ENCODE results near the gene PHF19. TPM values are rescaled to one million over a fixed set of nuclear protein-coding genes. Genes with fewer than 3 reads are reported as not detected.
A peak's percentile ranks its signal among the peaks of the same experiment; 100 is the strongest.

PHF19 gene
- total RNA-seq, result 100 to 1,000 TPM; 166 to 222 TPM

DNA sequence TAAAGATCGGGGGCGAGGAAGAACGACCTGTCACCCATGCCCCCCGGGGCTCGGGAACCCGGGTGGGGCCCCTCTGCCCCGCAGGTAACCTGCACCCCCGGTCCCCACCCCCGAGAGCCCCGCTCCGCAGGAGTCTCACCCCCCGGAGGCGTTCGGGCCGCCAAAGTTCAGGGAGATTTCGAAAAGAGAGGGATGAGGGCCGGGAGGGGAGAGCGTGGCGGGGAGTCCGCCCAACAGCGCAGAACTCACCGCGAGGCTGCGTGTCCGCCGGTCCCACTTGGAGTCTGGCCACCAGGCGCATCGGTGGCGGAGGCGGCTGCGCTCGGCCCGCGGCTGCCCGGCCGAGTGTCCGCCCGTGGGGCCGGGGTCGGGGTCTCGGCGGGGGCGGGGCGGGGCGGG is at the start of gene PHF19:
TSS of gene PHF19 (minus strand) at position 347 of the 399 bp plus-strand sequence. CDS start 2,447 bp downstream, outside the sequence.
- H3K27ac Mint-ChIP-seq, result peak within 1 kb of the TSS; percentile 84
- ATAC-seq (replicated peaks in 1 of 2) (peak; percentile 40 to 49), DNase-seq (peak; percentile 63 to 65)
- H3K27me3 Mint-ChIP-seq (ENCODE audit: low read depth), result no peaks in the 10 kb centered on the region
- H3K9me3 Mint-ChIP-seq, result no peaks in the 10 kb centered on the region
- peaks cover 15 to 39% of the 10 kb centered on the region in 2 donors for H3K36me3 Mint-ChIP-seq (ENCODE audit: insufficient read depth in 2 of 2)
- H3K4me1 Mint-ChIP-seq (ENCODE audit: low read depth), result peaks cover 86% of the 10 kb centered on the region
- H3K4me3 Mint-ChIP-seq, result peak within 1 kb of the TSS; percentile 89 to 94

DNA sequence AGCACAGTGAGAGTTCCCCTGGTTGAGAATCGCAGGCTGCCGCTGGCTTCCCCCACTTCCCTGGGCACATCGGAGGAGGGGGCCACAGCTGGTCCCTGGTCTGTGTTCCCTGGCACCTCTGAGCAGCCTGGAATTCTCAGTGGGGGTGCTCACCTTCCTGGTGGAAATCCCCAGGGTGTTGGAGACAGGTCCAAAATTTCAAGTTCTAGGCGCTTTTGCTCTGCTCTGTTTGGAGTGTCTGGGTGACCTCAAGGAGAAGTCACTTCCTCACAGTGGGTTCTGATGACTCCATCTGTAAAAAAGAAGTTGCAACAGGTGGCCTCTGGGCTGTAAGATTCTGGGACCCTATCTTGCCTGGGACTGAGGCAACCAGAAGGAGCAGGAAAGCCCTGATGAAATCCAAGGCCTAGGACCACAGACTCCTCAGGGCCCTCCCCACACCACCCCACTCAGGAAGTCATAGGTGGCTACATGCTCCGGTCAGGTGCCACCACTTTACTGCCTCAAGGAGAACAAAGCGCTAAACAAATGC is 49.5 kb upstream of the PHF19 start, which contains the start of gene TRAF1:
TSS of gene TRAF1 (minus strand) at position 400 of the 532 bp plus-strand sequence. CDS start 721 bp downstream, outside the sequence.
- Mint-ChIP-seq H3K27ac (peak within 1 kb of the TSS; percentile 92), H3K4me1 (ENCODE audit: low read depth) (peaks cover 84% of the 10 kb centered on the region), H3K27me3 (ENCODE audit: low read depth) (no peaks in the 10 kb centered on the region), H3K4me3 (peak within 1 kb of the TSS; percentile 85 to 90), H3K9me3 (no peaks in the 10 kb centered on the region), H3K36me3 (ENCODE audit: insufficient read depth in 2 of 2) (peaks cover 33 to 46% of the 10 kb centered on the region in 2 donors)
- ATAC-seq (replicated peaks in 1 of 2) (peak; percentile 40 to 47), DNase-seq (peak; percentile 55)

GRCh38 chr9:120925535-120926396 is 48.8 kb upstream of the PHF19 start:
- peaks cover 84% of the 10 kb centered on the region for H3K4me1 Mint-ChIP-seq (ENCODE audit: low read depth)
- ATAC-seq (replicated peaks in 1 of 2) (peak; percentile 73 to 77), DNase-seq (peak; percentile 87 to 90)

DNA sequence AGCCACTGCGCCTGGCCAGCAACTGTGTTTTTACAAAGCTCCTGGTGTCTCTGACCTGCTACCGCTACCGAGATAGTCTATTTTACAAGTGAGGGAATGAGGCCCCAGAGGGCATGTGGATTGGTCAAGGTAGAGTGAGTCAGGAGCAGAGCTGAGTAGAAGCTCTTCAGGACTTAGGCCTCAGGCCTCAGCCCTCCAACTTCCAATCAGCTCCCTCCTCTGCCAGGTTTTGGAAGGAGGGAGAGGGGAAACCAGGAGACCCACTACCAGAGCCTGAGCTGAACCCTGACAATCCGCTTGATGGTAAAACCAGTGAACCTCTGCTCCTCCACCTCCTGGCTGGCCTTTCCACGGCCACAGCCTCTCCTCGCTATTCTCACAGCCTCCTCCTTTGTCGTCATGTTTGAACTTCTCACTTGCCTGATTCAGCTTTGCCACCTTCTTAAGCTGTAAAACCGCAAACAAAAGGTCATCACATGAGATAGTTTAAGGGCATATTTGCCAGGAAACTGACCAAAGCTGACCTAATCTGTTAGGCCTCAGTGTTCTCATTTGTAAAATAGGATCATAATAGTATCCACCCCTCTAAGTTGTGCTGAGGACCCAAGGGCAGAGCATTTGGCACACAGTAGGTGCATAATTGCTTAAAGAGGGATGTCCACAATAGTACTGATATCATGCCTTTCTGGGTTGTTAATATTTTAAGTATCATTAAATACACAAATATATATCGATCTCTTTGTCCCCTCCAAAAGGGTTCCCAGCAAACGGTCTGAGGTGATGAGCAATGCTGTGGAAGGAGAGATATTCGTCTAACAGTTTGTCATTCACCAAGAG is 47.9 kb upstream of the PHF19 start:
- ATAC-seq (replicated peaks in 1 of 2) (no peak), DNase-seq (peak in 1 of 2 donors; percentile 47)
- Mint-ChIP-seq H3K36me3 (ENCODE audit: insufficient read depth in 2 of 2) (peaks cover 41 to 53% of the 10 kb centered on the region in 2 donors), H3K4me3 (peak overlapping the region; percentile 85 to 90), H3K4me1 (ENCODE audit: low read depth) (peaks cover 84% of the 10 kb centered on the region), H3K27me3 (ENCODE audit: low read depth) (no peaks in the 10 kb centered on the region), H3K27ac (peak overlapping the region; percentile 92), H3K9me3 (no peaks in the 10 kb centered on the region)

More at GRCh38 chr9:120925535-120926396, 48.8 kb upstream of the PHF19 start:
- peaks cover 34 to 51% of the 10 kb centered on the region in 2 donors for H3K36me3 Mint-ChIP-seq (ENCODE audit: insufficient read depth in 2 of 2)
- H3K4me3 Mint-ChIP-seq, result peak overlapping the region; percentile 85 to 90
- H3K9me3 Mint-ChIP-seq, result no peaks in the 10 kb centered on the region
- no peaks in the 10 kb centered on the region for H3K27me3 Mint-ChIP-seq (ENCODE audit: low read depth)
- peak overlapping the region; percentile 92 for H3K27ac Mint-ChIP-seq

DNA sequence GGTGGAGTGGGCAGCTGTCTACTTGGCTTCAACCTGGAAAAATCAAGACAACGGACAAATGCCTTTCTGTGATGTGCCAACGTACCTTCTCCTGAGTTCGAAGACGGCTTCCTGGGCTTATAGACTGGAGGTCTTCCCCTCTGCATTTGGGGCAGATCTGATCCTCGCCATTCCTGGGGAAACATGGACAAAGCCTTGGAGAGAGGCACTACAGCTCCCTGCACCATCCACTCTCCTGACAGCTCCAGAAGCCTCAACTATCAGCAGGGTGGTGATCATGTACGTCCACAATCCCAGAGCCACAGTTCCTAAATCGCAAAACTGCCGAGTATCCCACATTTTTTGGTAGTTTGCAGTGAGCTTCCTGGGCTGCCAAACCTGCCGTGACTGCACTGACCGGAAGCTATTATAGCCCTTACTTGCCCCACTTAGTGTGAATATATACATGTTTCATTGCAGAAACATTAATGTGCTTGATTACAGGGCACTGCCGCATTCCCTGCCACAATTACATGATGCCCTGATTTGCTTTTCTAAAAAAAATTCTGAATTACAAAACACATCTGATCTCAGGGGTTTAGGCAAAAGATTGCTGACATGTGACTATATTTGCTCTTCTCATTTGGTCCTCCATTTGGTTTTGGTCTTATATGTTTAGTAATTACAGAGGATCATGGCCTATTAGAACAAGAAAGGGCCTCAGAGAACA is 46.8 kb upstream of the PHF19 start:
- Mint-ChIP-seq H3K27me3 (ENCODE audit: low read depth) (no peaks in the 10 kb centered on the region), H3K36me3 (ENCODE audit: insufficient read depth in 2 of 2) (peaks cover 47 to 62% of the 10 kb centered on the region in 2 donors), H3K27ac (peak overlapping the region; percentile 92), H3K4me1 (ENCODE audit: low read depth) (peaks cover 88% of the 10 kb centered on the region), H3K9me3 (no peaks in the 10 kb centered on the region), H3K4me3 (peak overlapping the region; percentile 85 to 90)
- DNase-seq, result no peak
- ATAC-seq (replicated peaks in 1 of 2), result no peak

- H3K9me3 Mint-ChIP-seq, result no peaks in the 10 kb centered on the region
- peaks cover 51 to 67% of the 10 kb centered on the region in 2 donors for H3K36me3 Mint-ChIP-seq (ENCODE audit: insufficient read depth in 2 of 2)
- H3K4me1 Mint-ChIP-seq (ENCODE audit: low read depth), result peaks cover 93% of the 10 kb centered on the region
- peak overlapping the region; percentile 85 to 90 for H3K4me3 Mint-ChIP-seq
- H3K27me3 Mint-ChIP-seq (ENCODE audit: low read depth), result no peaks in the 10 kb centered on the region
- ATAC-seq (replicated peaks in 1 of 2) (no peak), DNase-seq (no peak)
- peak overlapping the region; percentile 92 for H3K27ac Mint-ChIP-seq
Observed at GRCh38 chr9:120922404-120923195, 45.6 kb upstream of the PHF19 start.

DNA sequence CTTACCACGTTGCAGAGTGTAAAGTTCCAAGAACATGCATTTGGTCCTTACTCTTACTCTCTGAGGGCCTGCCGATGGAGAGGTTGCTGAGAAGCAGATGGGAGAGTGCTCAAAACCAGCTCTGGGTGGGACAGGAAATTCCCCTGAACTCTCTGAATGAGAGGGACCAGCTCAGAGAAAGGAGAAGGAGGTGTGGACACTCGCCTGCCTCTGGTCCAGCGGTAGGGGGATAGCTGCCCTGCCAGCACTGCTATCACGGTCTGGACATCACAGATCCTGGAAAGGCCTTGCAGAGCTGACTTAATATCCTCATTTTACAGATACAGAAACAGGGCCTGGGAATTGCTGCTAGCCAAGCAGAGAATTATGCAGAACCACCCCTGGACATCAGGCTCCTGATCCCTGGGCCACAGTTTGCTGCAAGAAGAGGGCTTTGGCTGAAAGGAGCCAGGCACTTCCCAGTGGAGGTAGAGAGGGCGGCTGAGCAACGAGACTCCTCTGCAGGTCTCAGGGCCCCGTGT is 44.7 kb upstream of the PHF19 start:
- Mint-ChIP-seq H3K4me1 (ENCODE audit: low read depth) (peaks cover 93% of the 10 kb centered on the region), H3K27ac (peak overlapping the region; percentile 92), H3K4me3 (peak overlapping the region; percentile 85 to 90), H3K27me3 (ENCODE audit: low read depth) (no peaks in the 10 kb centered on the region), H3K36me3 (ENCODE audit: insufficient read depth in 2 of 2) (peaks cover 53 to 72% of the 10 kb centered on the region in 2 donors), H3K9me3 (no peaks in the 10 kb centered on the region)
- ATAC-seq (replicated peaks in 1 of 2) (peak in 1 of 2 donors; percentile 8), DNase-seq (peak in 1 of 2 donors; percentile 46)

GRCh38 chr9:120920806-120921178 is 43.8 kb upstream of the PHF19 start:
- Mint-ChIP-seq H3K4me1 (ENCODE audit: low read depth) (peaks cover 93% of the 10 kb centered on the region), H3K27ac (peak overlapping the region; percentile 92), H3K4me3 (peak overlapping the region; percentile 85 to 90), H3K9me3 (no peaks in the 10 kb centered on the region), H3K36me3 (ENCODE audit: insufficient read depth in 2 of 2) (peaks cover 53 to 78% of the 10 kb centered on the region in 2 donors), H3K27me3 (ENCODE audit: low read depth) (no peaks in the 10 kb centered on the region)
- ATAC-seq (replicated peaks in 1 of 2) (peak; percentile 18 to 26), DNase-seq (peak in 1 of 2 donors; percentile 51)

- Mint-ChIP-seq H3K36me3 (ENCODE audit: insufficient read depth in 2 of 2) (peaks cover 53 to 73% of the 10 kb centered on the region in 2 donors), H3K9me3 (no peaks in the 10 kb centered on the region), H3K4me1 (ENCODE audit: low read depth) (peaks cover 92% of the 10 kb centered on the region), H3K27ac (peak overlapping the region; percentile 92), H3K27me3 (ENCODE audit: low read depth) (no peaks in the 10 kb centered on the region), H3K4me3 (peak overlapping the region; percentile 85 to 90)
- ATAC-seq (replicated peaks in 1 of 2) (no peak), DNase-seq (no peak)
Observed at GRCh38 chr9:120919843-120920805, 43.1 kb upstream of the PHF19 start.

DNA sequence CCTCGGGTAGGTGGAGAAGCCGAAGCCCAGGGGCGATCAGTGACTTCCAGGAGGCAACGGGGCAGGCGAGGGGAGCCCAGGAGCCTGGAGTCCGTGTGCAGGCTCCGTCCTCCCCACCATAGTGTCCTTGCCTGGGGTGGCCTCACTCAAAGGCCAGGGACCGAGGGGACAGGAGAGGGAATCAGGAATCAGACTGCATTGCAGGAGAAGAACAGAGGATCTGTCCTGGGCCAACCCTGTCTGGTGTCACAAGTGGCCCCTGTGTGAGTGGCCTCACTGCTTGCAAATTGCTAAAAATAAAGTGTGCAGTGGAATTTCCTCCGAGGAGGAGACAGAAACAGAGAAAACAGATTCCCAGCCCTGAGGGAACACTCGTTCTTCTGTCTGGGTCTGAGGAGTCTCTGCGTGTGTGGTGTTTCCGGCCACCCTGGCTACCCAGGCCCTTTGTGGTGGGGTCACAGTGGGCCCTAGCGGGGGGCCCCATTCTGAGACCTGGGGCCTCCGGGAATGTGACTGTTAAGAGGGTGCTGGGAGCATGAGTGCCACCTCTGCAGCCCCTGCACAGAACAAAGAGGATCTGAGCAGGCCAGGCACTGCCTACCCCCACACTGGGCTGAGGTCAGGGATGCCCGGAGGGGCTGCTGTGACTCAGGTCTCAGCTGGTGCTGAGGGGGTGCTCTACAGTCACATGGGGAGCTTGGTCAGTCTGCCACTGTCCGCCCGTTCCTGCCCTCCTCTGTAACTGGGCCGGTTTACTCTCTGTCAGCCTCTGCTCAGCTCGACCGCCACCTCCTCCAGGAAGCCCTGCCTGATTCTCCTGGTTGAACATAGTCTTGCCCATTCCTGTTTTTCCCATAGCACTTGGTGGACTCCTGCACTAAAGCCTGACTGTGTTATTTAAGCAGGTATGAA is 42.2 kb upstream of the PHF19 start:
- peak overlapping the region; percentile 85 to 90 for H3K4me3 Mint-ChIP-seq
- DNase-seq (no peak), ATAC-seq (replicated peaks in 1 of 2) (peak in 1 of 2 donors; percentile 6)
- peak overlapping the region; percentile 92 for H3K27ac Mint-ChIP-seq
- no peaks in the 10 kb centered on the region for H3K9me3 Mint-ChIP-seq
- H3K27me3 Mint-ChIP-seq (ENCODE audit: low read depth), result no peaks in the 10 kb centered on the region
- H3K36me3 Mint-ChIP-seq (ENCODE audit: insufficient read depth in 2 of 2), result peaks cover 51 to 73% of the 10 kb centered on the region in 2 donors
- peaks cover 95% of the 10 kb centered on the region for H3K4me1 Mint-ChIP-seq (ENCODE audit: low read depth)

Data from activated T-cell treated with anti-CD3 and anti-CD28 coated beads, Interleukin-2, amount 50 U/mL, for 72 hours (primary cell).